PC-9 (cell line): ENCODE measurements around the gene VLDLR. TPM values are rescaled to one million over a fixed set of nuclear protein-coding genes. Genes with fewer than 3 reads are reported as not detected.
"Not testable (repeated sequence)": the region's sequence is repeated elsewhere in the genome, so short reads cannot be mapped to it uniquely, and the experiment has no call there.

Experiments used
- BruUV-seq: library from RNA; stranded (reverse); fragments of 400-500 nt; replicated peaks from 2 replicates; lab custom pipeline; 2021; lab: Mats Ljungman, UMichigan
- CTCF ChIA-PET: fragments of 300-600 bp; sonication (Branson Sonifier 250); formaldehyde crosslinking; loops from one replicate; lab custom pipeline; 2022; ENCODE audit warnings: antibody characterized with exemption; lab: Charles Lee
- POLR2A ChIA-PET: fragments of 300-600 bp; sonication (Branson Sonifier 250); formaldehyde crosslinking; loops from one replicate; lab custom pipeline; 2022; ENCODE audit warnings: antibody characterized with exemption; ENCODE audit not compliant: unreplicated experiment; lab: Charles Lee
- DNase-seq, 2 experiments: peaks; one replicate each; pipeline versions ENCODE4 v3.0.0 to v3.0.0-alpha.2; 2015 to 2022; ENCODE audit warnings: mixed read lengths in 1 of 2
- H2AFZ ChIP-seq: fragments of 200-600 bp; sonication (generic); 2 replicates; pipeline ENCODE4 v1.8.1; 2017; ENCODE audit warnings: antibody characterized with exemption
- H3F3A ChIP-seq: fragments of 200-600 bp; sonication (generic); 2 replicates; pipeline ENCODE4 v1.8.1; 2017; ENCODE audit warnings: antibody characterized with exemption, mild to moderate bottlenecking, low read depth; ENCODE audit not compliant: insufficient read depth
- H3K27ac ChIP-seq: fragments of 200-600 bp; sonication (generic); 2 replicates; pipeline ENCODE4 v1.6.1; 2016; ENCODE audit warnings: mixed run types
- H3K27me3 ChIP-seq: fragments of 200-600 bp; sonication (generic); 2 replicates; pipeline ENCODE4 v1.6.1; 2016; ENCODE audit warnings: low read depth, mixed run types; ENCODE audit not compliant: insufficient read depth
- H3K36me3 ChIP-seq: fragments of 200-600 bp; sonication (generic); 2 replicates; pipeline ENCODE4 v1.6.1; 2016; ENCODE audit warnings: low read depth, mixed run types
- H3K4me1 ChIP-seq: fragments of 200-600 bp; sonication (generic); replicated peaks from 2 replicates; pipeline ENCODE4 v1.6.1; 2016; ENCODE audit warnings: mixed run types; ENCODE audit not compliant: insufficient read depth
- H3K4me2 ChIP-seq: fragments of 200-600 bp; sonication (generic); 2 replicates; pipeline ENCODE4 v1.6.1; 2017; ENCODE audit warnings: mixed run types
- H3K4me3 ChIP-seq: fragments of 200-600 bp; sonication (generic); 2 replicates; pipeline ENCODE4 v1.6.1; 2016; ENCODE audit warnings: mixed run types
- H3K79me2 ChIP-seq: fragments of 200-600 bp; sonication (generic); 2 replicates; pipeline ENCODE4 v1.6.1; 2017; ENCODE audit warnings: low read depth, mixed run types
- H3K9me2 ChIP-seq: fragments of 200-600 bp; sonication (generic); 2 replicates; pipeline ENCODE4 v1.8.1; 2017; ENCODE audit warnings: mild to moderate bottlenecking; ENCODE audit not compliant: insufficient read depth
- H3K9me3 ChIP-seq: fragments of 200-600 bp; sonication (generic); 2 replicates; pipeline ENCODE4 v1.8.1; 2016; ENCODE audit warnings: low read depth; ENCODE audit not compliant: insufficient read depth
- H4K20me1 ChIP-seq: fragments of 200-600 bp; sonication (generic); 2 replicates; pipeline ENCODE4 v1.8.1; 2017; ENCODE audit not compliant: insufficient read depth
- EZH2 ChIP-seq: fragments of 200-600 bp; sonication (generic); IDR thresholded peaks from 2 replicates; pipeline ENCODE4 v1.8.0; 2017; ENCODE audit warnings: antibody characterized with exemption, low read depth
- intact Hi-C: fragments of 100-400 bp; cut with micrococcal nuclease; formaldehyde crosslinking; loops from one replicate; pipeline ENCODE4 v1.10.0; 2022; ENCODE audit not compliant: unreplicated experiment
- total RNA-seq: library from RNA; stranded (reverse); gene quantifications from 2 replicates; pipeline ENCODE4 v1.2.3, GENCODE V29; 2021
- TF ChIP-seq, protein P1 (sequence below): fragments of 200-600 bp; sonication (generic); conservative IDR thresholded peaks from 2 replicates; pipeline ENCODE4 v1.6.1; 2017; ENCODE audit warnings: mixed run types, antibody characterized with exemption, mild to moderate bottlenecking, moderate library complexity

Gene VLDLR
- total RNA-seq, 1 experiment from 2014 or later, result 8.1 TPM

DNA sequence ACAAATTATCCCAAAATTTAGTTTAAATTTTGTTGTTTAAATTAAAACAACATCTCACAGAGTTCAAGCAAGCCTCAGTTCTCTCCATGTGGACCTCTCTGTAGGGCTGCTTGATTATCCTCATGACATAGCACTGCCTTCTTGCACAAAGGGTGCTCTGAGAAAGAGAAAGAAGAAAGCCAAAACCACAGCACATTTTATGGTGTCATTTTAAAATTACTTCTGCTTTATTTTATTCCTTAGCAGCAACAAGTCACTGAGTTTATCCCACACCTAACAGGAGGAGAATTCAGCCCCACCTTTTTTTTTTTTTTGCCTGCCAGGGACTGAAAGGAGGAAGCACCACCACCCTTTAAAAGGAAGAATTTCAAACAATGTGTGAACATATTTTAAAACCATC is 82.9 kb downstream of the VLDLR start:
- TF ChIP-seq, protein P1, sequence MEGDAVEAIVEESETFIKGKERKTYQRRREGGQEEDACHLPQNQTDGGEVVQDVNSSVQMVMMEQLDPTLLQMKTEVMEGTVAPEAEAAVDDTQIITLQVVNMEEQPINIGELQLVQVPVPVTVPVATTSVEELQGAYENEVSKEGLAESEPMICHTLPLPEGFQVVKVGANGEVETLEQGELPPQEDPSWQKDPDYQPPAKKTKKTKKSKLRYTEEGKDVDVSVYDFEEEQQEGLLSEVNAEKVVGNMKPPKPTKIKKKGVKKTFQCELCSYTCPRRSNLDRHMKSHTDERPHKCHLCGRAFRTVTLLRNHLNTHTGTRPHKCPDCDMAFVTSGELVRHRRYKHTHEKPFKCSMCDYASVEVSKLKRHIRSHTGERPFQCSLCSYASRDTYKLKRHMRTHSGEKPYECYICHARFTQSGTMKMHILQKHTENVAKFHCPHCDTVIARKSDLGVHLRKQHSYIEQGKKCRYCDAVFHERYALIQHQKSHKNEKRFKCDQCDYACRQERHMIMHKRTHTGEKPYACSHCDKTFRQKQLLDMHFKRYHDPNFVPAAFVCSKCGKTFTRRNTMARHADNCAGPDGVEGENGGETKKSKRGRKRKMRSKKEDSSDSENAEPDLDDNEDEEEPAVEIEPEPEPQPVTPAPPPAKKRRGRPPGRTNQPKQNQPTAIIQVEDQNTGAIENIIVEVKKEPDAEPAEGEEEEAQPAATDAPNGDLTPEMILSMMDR, result no peak
- no peak for TF ChIP-seq EZH2

DNA sequence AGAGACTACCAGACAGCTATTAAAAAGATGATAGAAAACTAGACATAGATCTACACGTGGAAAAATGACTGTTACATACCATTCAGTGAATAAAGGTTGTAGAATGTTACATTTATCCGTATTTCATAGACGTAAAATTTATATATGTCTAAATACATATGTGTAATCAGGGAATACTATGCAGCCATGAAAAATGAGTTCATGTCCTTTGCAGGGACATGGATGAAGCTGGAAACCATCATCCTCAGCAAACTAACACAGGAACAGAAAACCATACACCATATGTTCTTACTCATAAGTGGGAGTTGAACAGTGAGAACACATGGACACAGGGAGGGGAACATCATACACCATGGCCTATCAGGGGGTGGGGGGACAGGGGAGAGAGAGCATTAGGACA is 85.7 kb downstream of the VLDLR start:
- CTCF ChIA-PET, H3K4me1 ChIP-seq, POLR2A ChIA-PET, H3K9me3 ChIP-seq, H3K4me2 ChIP-seq, H3K36me3 ChIP-seq, BruUV-seq, H4K20me1 ChIP-seq, DNase-seq, H3K79me2 ChIP-seq, intact Hi-C loops, H3K27ac ChIP-seq, H3K4me3 ChIP-seq, H3K27me3 ChIP-seq, H3F3A ChIP-seq, H2AFZ ChIP-seq, H3K9me2 ChIP-seq: not testable (repeated sequence)

More for the DNA sequence above, 82.9 kb downstream of the VLDLR start:
- Histone ChIP-seq H3K4me1 (no peaks in the 10 kb centered on the region), H3K36me3 (no peaks in the 10 kb centered on the region), H4K20me1 (no peaks in the 10 kb centered on the region), H3K4me2 (no peak overlapping the region), H3K79me2 (no peaks in the 10 kb centered on the region), H3F3A (no peaks in the 10 kb centered on the region), H3K27ac (no peak overlapping the region), H3K27me3 (no peaks in the 10 kb centered on the region), H3K4me3 (no peak overlapping the region), H3K9me3 (no peaks in the 10 kb centered on the region), H3K9me2 (no peaks in the 10 kb centered on the region), H2AFZ (no peak overlapping the region)
- POLR2A ChIA-PET, result interaction anchor here (0.6 kb wide), 1 partner anchor 267 kb away, joined by 5 read pairs; no protein-coding TSS in a partner anchor
- CTCF ChIA-PET, result no interaction called here
- no peak for DNase-seq
- intact Hi-C loops, result loop anchor here (5.0 kb wide), 1 partner anchor 342 kb away; no protein-coding TSS in a partner anchor
- BruUV-seq, result no TSS peak

Other genes with a start within 250 kb of the VLDLR start
- not detected in 2 replicates for gene KCNV2, start 95.7 kb downstream of the VLDLR start, total RNA-seq
- 30.9 and 34.0 TPM in 2 replicates for gene PUM3, start 222.3 kb downstream of the VLDLR start, total RNA-seq